ENCODE measurements around the gene CHD9NB.
"Not testable (repeated sequence)": the region's sequence is repeated elsewhere in the genome, so short reads cannot be mapped to it uniquely, and the experiment has no call there.

Gene CHD9NB

DNA sequence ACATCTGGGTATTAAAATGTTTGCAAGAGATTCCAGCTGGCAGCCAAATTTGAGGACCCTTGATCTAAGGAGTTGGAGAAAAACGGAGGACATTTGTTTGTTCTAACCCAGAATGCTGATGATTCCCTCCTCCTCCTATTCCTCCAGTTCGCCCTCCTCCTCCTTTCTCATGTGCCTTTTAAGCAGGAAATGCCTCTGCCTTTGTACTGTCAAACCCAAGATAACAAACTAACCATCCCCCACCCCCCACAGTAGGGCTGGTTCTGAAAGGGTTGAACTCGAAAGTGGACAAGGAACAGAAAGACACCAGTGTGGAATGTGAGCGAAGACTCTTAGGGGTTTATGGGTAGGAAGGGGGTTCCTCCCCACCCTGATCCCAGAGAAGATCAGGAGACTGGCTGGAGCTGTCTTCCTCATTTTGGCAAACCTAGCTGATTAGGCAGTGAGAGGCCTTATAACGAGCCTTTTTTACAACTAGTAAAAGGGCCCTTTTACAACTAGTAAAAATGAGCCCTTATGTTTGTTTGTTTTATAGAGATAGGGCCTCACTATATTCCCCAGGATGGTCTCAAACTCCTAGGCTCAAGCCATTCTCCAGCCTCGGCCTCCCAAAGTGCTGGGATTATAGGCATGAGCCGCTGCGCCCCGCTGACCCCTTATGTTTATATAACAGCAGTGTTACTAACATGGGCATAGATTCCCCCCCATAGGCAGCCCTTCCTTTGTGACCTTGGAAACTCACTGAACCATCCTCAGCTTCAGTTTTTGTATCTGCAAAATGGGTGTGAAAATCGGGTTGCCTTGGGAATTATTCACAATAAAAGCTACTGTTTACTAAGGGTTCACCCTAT lies 3.1 kb upstream of the CHD9NB start:
- DNase-seq: no peak

DNA sequence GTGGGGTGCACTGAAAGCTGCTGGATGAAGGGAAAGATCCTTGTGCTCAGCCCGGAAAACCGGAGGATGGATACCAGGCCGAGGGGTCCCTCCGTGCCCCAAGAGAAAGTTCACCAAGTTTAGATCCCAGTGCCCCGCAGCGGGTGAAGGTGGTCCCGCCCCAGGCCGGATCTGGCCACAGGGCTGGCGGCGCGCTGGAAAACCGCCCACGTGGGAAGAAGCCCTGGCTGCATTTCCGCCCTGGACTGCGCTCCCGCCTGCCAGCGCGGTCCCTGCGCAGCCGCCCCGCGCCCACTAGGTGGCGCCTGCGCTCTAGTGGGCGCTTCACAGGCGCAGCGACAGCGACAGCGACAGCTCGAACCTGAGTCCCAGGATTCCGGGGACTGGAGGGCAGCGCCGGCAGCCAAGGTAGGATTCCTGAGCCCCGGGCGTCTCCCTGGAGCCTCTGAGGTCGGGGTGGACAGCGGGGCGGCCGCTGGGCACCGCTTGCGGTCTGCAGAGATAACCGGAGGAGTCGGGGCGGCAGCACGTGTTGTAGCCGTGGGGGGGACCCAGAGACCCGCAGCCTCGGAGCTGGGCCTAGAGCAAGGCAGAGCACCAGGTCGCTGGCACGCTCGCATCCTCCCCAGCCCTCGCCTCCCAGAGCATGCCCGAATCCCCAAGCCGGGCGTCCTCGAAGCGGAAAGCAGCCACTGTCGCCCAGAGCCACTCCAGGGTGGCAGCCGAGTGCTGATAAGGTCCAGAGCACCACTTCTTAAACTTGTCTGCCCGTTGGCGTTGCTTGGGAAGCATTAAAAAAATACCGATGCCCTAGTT lies 2.2 kb upstream of the CHD9NB start, which contains the start of gene CHD9:
TSS of gene CHD9 (plus strand) at position 322 of the 816 bp plus-strand sequence. CDS start 101,099 bp downstream, outside the sequence.
- DNase-seq: peak; percentile 74

GRCh38 chr16:53053967-53054669 lies 1.4 kb upstream of the CHD9NB start:
- DNase-seq: no peak

GRCh38 chr16:53051255-53051654 lies 1.4 kb downstream of the CHD9NB start:
- not testable (repeated sequence) for DNase-seq

- no peak for DNase-seq
Observed at GRCh38 chr16:53048139-53048915, 4.4 kb downstream of the CHD9NB start.

- DNase-seq: not testable (repeated sequence)
Observed at GRCh38 chr16:53047515-53047914, 5.2 kb downstream of the CHD9NB start.

- no peak for DNase-seq
Observed at GRCh38 chr16:53045341-53046220, 7.1 kb downstream of the CHD9NB start.

GRCh38 chr16:53043986-53044601 lies 8.6 kb downstream of the CHD9NB start:
- DNase-seq: no peak

DNA sequence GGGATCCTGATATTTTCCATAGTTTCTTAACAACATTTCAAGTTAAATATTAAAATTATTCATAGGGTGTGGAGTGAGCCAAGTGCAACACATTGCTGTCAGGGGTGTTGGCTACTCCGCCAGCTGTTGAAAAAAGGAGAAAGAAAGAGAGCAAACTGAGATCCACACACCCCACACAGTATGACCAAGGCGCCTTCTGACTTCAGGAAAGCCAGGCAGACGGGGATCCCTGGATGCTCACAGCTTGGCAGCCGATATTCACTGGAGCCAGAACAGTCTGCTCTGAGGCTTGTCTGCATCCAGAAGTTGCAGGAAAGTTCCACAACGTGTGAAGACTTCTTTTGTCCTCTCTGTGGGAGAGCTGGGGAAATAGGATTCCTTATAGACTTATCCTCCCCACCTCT lies 9.3 kb downstream of the CHD9NB start:
- DNase-seq: no peak

- DNase-seq: no peak
Observed at GRCh38 chr16:53042235-53042701, 10.4 kb downstream of the CHD9NB start.

GRCh38 chr16:53041320-53042051 lies 11.2 kb downstream of the CHD9NB start:
- DNase-seq: no peak

DNA sequence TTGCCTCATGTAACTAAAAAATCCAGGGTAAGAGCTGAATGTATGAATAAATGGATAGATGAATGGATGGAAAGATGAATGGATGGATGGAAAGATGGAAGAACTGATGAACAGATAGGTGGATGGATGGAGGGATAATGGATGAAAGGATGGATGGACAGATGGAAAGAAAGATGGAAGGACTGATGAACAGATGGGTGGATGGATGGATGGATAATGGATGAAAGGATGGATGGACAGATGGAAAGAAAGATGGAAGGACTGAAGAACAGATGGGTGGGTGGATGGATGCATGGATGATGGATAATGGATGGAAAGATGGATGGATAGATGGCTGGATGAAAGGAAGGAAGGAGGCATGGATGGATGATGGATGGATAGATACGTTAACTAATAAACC lies 11.9 kb downstream of the CHD9NB start:
- no peak for DNase-seq

GRCh38 chr16:53036711-53037110 lies 16.0 kb downstream of the CHD9NB start:
- DNase-seq: not testable (repeated sequence)

GRCh38 chr16:53036066-53036465 lies 16.6 kb downstream of the CHD9NB start:
- no peak for DNase-seq

DNA sequence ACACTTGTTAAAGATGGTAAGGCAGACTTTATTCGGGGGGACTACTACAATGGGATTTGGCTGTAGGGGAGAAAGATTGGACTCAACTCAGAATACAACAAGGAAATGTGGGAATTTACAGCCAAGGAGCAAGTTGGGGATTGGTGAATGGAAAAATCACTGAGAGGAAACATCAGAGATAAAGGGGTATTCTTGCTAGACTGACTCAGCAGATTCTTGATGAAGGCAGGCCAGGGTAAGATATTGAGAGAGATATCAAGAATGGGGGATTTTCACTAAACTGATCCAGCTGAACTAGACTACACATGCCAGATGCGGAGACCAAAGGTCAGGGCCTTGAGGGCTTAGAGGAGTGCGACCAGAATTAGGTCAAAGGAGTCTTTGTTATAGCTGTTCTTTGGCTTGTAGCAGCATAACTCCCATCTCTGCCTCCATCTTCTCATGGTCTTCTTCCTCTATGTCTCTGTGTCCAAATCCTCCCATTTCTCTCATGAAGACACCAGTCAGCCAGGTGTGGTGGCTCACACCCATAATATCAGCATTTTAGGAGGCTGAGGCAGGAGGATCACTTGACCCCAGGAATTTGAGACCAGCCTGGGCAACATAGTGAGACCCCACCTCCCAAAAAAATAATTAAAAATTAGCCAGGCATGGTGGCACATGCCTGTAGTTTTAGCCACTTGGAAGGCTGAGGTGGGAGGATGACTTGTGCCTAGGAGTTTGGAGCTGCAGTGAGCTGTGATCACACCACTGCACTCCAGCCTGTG lies 17.3 kb downstream of the CHD9NB start:
- DNase-seq: no peak

- no peak for DNase-seq
Observed at GRCh38 chr16:53034306-53034705, 18.4 kb downstream of the CHD9NB start.

GRCh38 chr16:53031323-53031942 lies 21.3 kb downstream of the CHD9NB start:
- no peak for DNase-seq

GRCh38 chr16:53029971-53030370 lies 22.7 kb downstream of the CHD9NB start:
- no peak for DNase-seq

GRCh38 chr16:53024045-53024444 lies 28.7 kb downstream of the CHD9NB start:
- DNase-seq: no peak

Data from activated CD8-positive, alpha-beta memory T cell treated with anti-CD3 and anti-CD28 coated beads, Interleukin-2, amount 50 U/mL, for 4 hours (primary cell).